BLaER1 treated with 17β-estradiol and CSF1 and Interleukin-3, amounts not matched to agents 10 nM and 100 nM (cell line): ENCODE measurements around the gene SHANK3.

ENCODE experiments used
- H3K27ac ChIP-seq, 11 experiments: shearing (Covaris generic); formaldehyde crosslinking; 2 replicates each; pipeline ENCODE4 v1.8.1; 2022
- H3K27me3 ChIP-seq, 11 experiments: shearing (Covaris generic); formaldehyde crosslinking; 2 replicates each; pipeline ENCODE4 v1.8.1; 2022
- H3K36me3 ChIP-seq, 11 experiments: shearing (Covaris generic); formaldehyde crosslinking; 2 replicates each; pipeline ENCODE4 v1.8.1; 2022
- H3K4me1 ChIP-seq, 10 experiments: shearing (Covaris generic); formaldehyde crosslinking; 2 replicates each; pipeline ENCODE4 v1.8.1; 2022
- H3K4me2 ChIP-seq, 11 experiments: shearing (Covaris generic); formaldehyde crosslinking; 2 replicates each; pipeline ENCODE4 v1.8.1; 2022
- H3K4me3 ChIP-seq, 10 experiments: shearing (Covaris generic); formaldehyde crosslinking; 2 replicates each; pipeline ENCODE4 v1.8.1; 2022
- H3K9ac ChIP-seq, 11 experiments: shearing (Covaris generic); formaldehyde crosslinking; 2 replicates each; pipeline ENCODE4 v1.8.1; 2022
- H3K9me3 ChIP-seq, 11 experiments: shearing (Covaris generic); formaldehyde crosslinking; replicated peaks in 1 of 11; 2 replicates each; pipeline ENCODE4 v1.8.1; 2022
- H4K20me1 ChIP-seq, 11 experiments: shearing (Covaris generic); formaldehyde crosslinking; 2 replicates each; pipeline ENCODE4 v1.8.1; 2022
- Cebpa-rat ChIP-seq, 11 experiments: shearing (Covaris generic); IDR thresholded peaks; 2 replicates each; pipeline ENCODE4 v1.8.1; 2022

Gene SHANK3

DNA sequence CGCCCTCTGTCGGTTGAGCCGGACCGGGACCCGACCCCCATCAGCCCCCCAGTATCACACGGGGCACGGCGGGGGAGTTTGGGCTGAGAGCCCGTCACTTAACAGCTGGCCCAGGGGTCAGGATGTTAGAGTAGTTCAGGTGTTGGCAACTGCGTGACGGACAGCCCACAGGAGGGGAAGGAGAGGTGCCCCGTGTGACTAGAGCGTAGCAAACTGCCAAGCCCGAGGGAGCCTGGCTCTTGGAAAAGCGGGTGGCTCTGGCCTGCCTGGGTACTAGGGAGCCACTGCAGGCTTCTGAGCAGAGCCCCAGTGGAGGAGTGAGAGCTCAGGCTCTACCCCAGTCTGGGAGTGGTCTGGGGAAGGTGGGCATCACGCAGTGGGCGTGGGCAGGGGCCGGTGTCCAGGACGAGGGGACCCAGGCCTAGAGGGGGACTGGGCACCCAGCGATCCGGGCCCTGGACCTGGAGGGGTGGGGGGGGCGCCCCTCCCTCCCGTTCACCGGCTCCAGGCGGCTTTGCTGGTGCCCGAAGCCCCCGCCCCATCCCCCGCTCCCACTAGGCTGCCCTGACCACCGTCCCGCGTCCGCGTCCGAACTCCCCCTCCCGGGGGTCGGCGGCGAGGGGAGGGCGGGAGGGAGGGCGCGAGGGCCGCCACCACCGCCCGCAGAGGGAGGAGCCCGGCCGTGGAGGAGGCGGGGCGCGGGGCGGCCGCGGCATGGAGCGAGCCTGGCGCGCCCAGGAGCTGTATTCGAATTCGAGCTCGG lies 24.4 kb downstream of the SHANK3 start:
- Histone ChIP-seq H3K36me3 (peaks cover 0 to 78% (median 47%) of the 10 kb centered on the region in 11 experiments; a peak in 21 of 22 replicates), H3K27me3 (no peaks in the 10 kb centered on the region), H3K27ac (no peak overlapping the region), H3K4me3 (no peak overlapping the region), H3K4me2 (no peak overlapping the region), H3K4me1 (peaks cover 0 to 9% (median 7%) of the 10 kb centered on the region in 10 experiments; a peak in 11 of 20 replicates), H4K20me1 (peaks cover 0 to 84% (median 68%) of the 10 kb centered on the region in 11 experiments; a peak in 17 of 22 replicates), H3K9ac (no peak overlapping the region), H3K9me3 (no peaks in the 10 kb centered on the region)
- TF ChIP-seq Cebpa-rat (IDR thresholded peaks at IDR 0.05) = no peak

DNA sequence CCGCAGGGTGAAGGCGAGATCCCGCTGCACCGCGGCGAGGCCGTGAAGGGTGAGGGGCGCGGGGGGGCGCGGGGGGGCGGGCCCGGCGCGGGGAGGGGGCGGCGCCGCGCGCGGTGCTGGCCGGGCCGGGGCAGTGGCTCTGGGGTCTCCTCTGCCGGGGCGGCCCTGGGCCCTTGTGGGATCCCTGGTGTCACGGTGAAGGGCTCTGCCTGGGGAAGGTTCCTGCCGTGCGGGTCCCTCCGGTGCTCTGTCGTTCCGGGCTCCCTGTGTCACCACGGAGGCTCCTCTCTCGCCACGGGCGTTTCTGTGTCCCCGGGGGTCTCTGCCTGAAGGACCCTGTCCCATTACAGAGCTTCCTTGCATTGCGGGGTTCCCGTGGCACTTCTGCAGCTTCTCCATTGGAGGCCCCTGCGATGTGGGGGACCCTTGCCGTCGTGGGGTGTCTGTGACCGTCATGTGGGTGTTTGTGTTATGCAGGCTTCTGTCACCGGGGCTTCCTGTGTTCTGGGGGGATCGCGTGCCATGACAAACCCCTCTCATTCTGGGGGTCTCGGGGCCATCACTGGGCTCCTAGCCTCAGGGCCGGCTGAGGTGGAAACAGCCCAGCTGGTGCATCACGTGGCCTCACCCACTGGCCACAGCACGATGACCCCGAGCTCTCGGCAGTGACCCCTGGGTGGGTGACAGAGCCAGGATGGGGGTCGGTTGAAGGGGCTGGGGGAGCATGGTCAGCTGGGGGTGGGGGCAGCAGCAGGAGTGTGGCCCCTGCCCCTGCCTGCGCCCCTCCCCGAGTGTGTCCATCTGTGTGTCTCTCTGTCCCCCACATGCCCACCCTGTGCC lies 25.3 kb downstream of the SHANK3 start:
- H4K20me1 ChIP-seq = peaks cover 0 to 84% (median 68%) of the 10 kb centered on the region in 11 experiments; a peak in 17 of 22 replicates
- H3K4me2 ChIP-seq = no peak overlapping the region
- no peaks in the 10 kb centered on the region for H3K27me3 ChIP-seq
- H3K36me3 ChIP-seq = peaks cover 0 to 83% (median 47%) of the 10 kb centered on the region in 11 experiments; a peak in 20 of 22 replicates
- H3K9ac ChIP-seq = no peak overlapping the region
- H3K9me3 ChIP-seq = no peaks in the 10 kb centered on the region
- H3K4me1 ChIP-seq = peaks cover 0 to 6% (median 0%) of the 10 kb centered on the region in 10 experiments; a peak in 2 of 20 replicates
- TF ChIP-seq Cebpa-rat (IDR thresholded peaks at IDR 0.05) = no peak
- H3K27ac ChIP-seq = no peak overlapping the region
- H3K4me3 ChIP-seq = no peak overlapping the region

DNA sequence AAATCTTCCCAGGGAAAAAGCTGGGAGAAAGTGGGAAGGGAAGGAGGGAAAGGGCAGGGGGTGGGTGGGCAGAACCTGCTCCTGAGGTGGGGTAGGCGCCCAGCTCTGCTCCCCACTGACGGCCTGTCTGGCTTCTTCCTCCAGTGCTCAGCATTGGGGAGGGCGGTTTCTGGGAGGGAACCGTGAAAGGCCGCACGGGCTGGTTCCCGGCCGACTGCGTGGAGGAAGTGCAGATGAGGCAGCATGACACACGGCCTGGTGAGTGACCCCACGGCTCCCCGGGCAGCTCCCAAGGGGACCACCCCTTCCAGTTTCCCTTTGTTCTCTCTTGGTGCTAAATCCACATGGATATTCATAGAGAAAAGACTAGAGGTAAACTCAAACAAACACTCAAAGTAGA lies 25.9 kb downstream of the SHANK3 start:
- Histone ChIP-seq H3K9ac (no peak overlapping the region), H3K36me3 (peaks cover 0 to 89% (median 51%) of the 10 kb centered on the region in 11 experiments; a peak in 19 of 22 replicates), H3K4me1 (peaks cover 0 to 6% (median 0%) of the 10 kb centered on the region in 10 experiments; a peak in 1 of 20 replicates), H3K9me3 (no peaks in the 10 kb centered on the region), H3K4me2 (no peak overlapping the region), H3K27me3 (no peaks in the 10 kb centered on the region), H3K4me3 (no peak overlapping the region), H3K27ac (no peak overlapping the region), H4K20me1 (peaks cover 0 to 84% (median 70%) of the 10 kb centered on the region in 11 experiments; a peak in 18 of 22 replicates)
- no peak for TF ChIP-seq Cebpa-rat (IDR thresholded peaks at IDR 0.05)

DNA sequence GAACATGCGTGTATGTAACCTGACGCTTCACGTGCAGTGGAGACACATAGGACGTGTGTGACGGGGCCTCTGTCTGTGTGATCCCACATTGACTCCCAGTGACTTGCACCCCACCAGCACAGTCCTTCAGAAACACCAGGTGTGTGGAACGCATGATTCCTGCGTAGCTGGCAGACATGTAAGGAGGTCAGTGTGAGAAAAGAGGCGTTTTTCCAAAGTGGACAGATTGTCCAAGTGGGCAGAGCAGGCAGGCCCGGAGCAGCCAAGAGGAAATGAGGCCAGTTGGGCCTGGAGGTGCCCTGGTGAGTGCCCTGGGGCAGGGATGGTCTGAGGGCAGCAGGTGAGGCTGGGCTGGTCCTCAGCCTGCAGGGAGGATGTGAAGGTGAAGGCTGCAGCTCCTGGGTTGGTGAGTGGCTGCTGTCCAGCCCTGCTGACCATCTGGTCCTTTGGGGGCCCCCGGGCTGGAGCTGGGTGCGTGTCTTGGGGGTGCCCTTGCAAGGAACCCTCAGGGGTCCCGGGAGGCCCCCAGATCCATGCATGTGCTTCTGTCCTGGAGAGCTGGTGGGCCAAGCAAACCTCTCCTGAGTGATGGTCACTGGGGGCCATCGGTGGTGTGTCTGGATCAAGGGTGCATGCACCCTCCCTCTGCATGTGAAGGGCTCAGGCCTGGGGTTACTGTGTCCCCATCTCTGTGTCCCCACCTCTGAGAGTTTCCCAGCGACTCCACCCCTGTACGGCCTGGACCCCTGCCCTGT lies 26.6 kb downstream of the SHANK3 start:
- Histone ChIP-seq H3K27ac (no peak overlapping the region), H4K20me1 (peaks cover 0 to 87% (median 74%) of the 10 kb centered on the region in 11 experiments; a peak in 18 of 22 replicates), H3K27me3 (no peaks in the 10 kb centered on the region), H3K9me3 (no peaks in the 10 kb centered on the region), H3K9ac (no peak overlapping the region), H3K4me3 (no peak overlapping the region), H3K36me3 (peaks cover 0 to 94% (median 56%) of the 10 kb centered on the region in 11 experiments; a peak in 19 of 22 replicates), H3K4me2 (no peak overlapping the region), H3K4me1 (peaks cover 0 to 6% (median 0%) of the 10 kb centered on the region in 10 experiments; a peak in 1 of 20 replicates)
- TF ChIP-seq Cebpa-rat (IDR thresholded peaks at IDR 0.05) = no peak

DNA sequence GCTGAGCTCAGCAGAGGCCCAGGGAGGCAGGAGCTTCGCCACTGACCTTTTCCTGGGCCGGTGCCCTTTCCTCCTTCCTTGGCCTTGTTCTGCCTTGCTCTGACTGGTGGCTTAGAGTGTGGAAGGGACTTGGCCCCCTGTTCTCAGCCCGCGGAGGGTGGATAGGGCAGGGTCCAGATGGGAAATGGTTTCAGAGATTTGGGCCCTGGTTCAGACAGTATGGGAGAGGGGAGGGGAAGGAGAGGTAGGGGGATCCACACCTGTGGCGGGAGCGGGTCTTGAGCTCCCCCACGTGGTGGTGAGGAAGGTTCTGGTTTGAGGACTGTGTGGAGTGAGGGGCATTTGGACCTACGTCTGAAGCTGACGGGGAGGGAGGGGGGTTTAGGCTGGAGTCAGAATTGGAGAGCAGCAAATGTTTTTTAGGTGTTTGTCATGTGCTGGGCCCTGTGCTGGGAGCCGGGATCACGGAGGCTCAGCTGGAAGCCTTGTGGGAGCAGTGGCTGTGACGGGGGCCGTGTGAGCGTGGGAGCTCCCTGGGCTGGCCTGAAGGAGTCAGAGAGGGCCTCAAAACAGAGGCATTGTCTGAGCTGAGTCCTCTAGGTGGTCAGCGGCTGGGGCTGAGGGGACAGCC lies 27.2 kb downstream of the SHANK3 start:
- no peaks in the 10 kb centered on the region for H3K9me3 ChIP-seq
- peaks cover 0 to 6% (median 0%) of the 10 kb centered on the region in 10 experiments; a peak in 1 of 20 replicates for H3K4me1 ChIP-seq
- H4K20me1 ChIP-seq = peaks cover 0 to 82% (median 67%) of the 10 kb centered on the region in 11 experiments; a peak in 18 of 22 replicates
- TF ChIP-seq Cebpa-rat (IDR thresholded peaks at IDR 0.05) = no peak
- H3K9ac ChIP-seq = no peak overlapping the region
- H3K27me3 ChIP-seq = no peaks in the 10 kb centered on the region
- no peak overlapping the region for H3K4me2 ChIP-seq
- no peak overlapping the region for H3K27ac ChIP-seq
- no peak overlapping the region for H3K4me3 ChIP-seq
- H3K36me3 ChIP-seq = peaks cover 0 to 94% (median 63%) of the 10 kb centered on the region in 11 experiments; a peak in 20 of 22 replicates

DNA sequence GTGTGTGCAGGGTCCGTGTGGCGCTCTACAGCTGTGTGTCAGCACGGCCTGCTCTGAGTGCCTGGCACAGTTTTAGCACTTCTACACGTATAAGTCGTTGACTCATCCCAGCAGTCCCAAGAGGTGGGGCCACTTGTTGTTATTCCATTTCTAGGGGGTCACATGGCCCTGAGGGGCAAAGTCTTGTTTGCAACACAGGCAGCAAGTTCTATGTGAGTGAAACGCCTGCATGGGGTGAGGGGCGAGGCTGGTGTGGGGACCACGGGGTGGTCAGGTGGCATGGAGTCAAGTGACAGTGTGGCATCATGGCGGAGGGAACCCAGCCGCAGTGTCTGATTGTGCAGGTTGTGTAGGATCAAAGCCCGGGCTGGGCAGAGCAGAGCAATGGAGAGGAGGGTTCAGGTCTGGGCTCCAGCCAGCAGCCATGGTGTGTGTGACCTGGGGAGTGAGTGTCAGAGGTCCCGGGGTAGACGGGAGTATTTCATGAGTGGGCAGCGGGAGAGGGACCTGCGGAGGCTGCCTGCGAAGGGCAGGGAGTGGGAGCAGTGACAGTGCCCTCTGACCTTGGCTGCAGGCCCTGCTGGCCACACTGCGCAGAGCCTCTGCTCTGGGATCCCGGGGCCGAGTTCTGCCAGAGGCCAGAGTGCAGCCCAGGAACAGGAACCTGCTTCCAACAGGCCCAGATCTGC lies 27.9 kb downstream of the SHANK3 start:
- peaks cover 0 to 6% (median 0%) of the 10 kb centered on the region in 10 experiments; a peak in 1 of 20 replicates for H3K4me1 ChIP-seq
- H3K9ac ChIP-seq = no peak overlapping the region
- no peak overlapping the region for H3K27ac ChIP-seq
- no peak for TF ChIP-seq Cebpa-rat (IDR thresholded peaks at IDR 0.05)
- peaks cover 0 to 94% (median 62%) of the 10 kb centered on the region in 11 experiments; a peak in 21 of 22 replicates for H3K36me3 ChIP-seq
- H3K27me3 ChIP-seq = no peaks in the 10 kb centered on the region
- no peak overlapping the region for H3K4me2 ChIP-seq
- no peaks in the 10 kb centered on the region for H3K9me3 ChIP-seq
- no peak overlapping the region for H3K4me3 ChIP-seq
- H4K20me1 ChIP-seq = peaks cover 0 to 81% (median 62%) of the 10 kb centered on the region in 11 experiments; a peak in 18 of 22 replicates

DNA sequence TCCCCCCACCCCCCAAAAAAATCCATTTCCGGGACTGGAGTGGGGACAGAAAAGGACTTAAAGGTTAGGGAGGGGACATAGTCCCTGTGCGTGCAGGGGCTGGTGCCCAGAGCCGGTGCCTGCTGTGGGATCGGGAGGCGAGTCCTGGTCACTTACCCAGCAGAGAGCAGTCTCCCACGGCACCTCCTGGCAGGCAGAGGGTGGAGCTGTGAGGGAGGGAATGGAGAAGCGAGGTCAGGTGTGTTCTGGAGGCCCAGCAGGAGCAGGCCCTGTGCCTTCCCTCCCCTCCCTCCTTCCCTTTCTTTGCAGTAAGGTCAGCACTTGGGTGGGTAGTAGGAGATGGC lies 28.4 kb downstream of the SHANK3 start:
- H3K4me1 ChIP-seq = peaks cover 0 to 6% (median 0%) of the 10 kb centered on the region in 10 experiments; a peak in 1 of 20 replicates
- no peak overlapping the region for H3K4me3 ChIP-seq
- H3K4me2 ChIP-seq = no peak overlapping the region
- H3K9me3 ChIP-seq = no peaks in the 10 kb centered on the region
- H3K27me3 ChIP-seq = no peaks in the 10 kb centered on the region
- no peak overlapping the region for H3K27ac ChIP-seq
- no peak for TF ChIP-seq Cebpa-rat (IDR thresholded peaks at IDR 0.05)
- peaks cover 0 to 75% (median 60%) of the 10 kb centered on the region in 11 experiments; a peak in 18 of 22 replicates for H4K20me1 ChIP-seq
- H3K9ac ChIP-seq = no peak overlapping the region
- H3K36me3 ChIP-seq = peaks cover 0 to 92% (median 57%) of the 10 kb centered on the region in 11 experiments; a peak in 20 of 22 replicates
